GM23338 (cell line): ENCODE results near the gene TDG. TPM values are rescaled to one million over a fixed set of nuclear protein-coding genes. Genes with fewer than 3 reads are reported as not detected.
"Not testable (repeated sequence)": the region's sequence is repeated elsewhere in the genome, so short reads cannot be mapped to it uniquely, and the experiment has no call there.

Source experiments
- ATAC-seq: fragments of 200-7000 bp; cut with Tn5 transposase; 3 replicates; pipeline ENCODE4 v1.9.1; 2020
- DNase-seq: peaks from one replicate; pipeline ENCODE4 v3.0.0-alpha.2; 2015; ENCODE audit warnings: low spot score
- H2AFZ ChIP-seq: fragments of 200-600 bp; sonication (generic); 2 replicates; pipeline ENCODE4 v1.8.0; 2016; ENCODE audit warnings: antibody characterized with exemption, mild to moderate bottlenecking, moderate library complexity
- H3F3A ChIP-seq: fragments of 200-600 bp; sonication (generic); replicated peaks from 2 replicates; pipeline ENCODE4 v1.8.0; 2017; ENCODE audit warnings: antibody characterized with exemption, mixed run types, low read depth
- H3K27ac ChIP-seq: fragments of 200-600 bp; sonication (generic); 2 replicates; pipeline ENCODE4 v1.6.1; 2016; ENCODE audit warnings: low read depth
- H3K27me3 ChIP-seq: fragments of 200-600 bp; sonication (generic); 2 replicates; pipeline ENCODE4 v1.8.0; 2016; ENCODE audit warnings: mild to moderate bottlenecking, mixed run types, moderate library complexity; ENCODE audit not compliant: insufficient read depth
- H3K36me3 ChIP-seq: fragments of 200-600 bp; sonication (generic); 2 replicates; pipeline ENCODE4 v1.8.0; 2016; ENCODE audit warnings: mild to moderate bottlenecking; ENCODE audit not compliant: insufficient read depth
- H3K4me1 ChIP-seq: fragments of 200-600 bp; sonication (generic); 2 replicates; pipeline ENCODE4 v1.8.0; 2016; ENCODE audit warnings: mild to moderate bottlenecking, moderate library complexity; ENCODE audit not compliant: insufficient read depth
- H3K4me2 ChIP-seq: fragments of 200-600 bp; sonication (generic); 2 replicates; pipeline ENCODE4 v1.7.1; 2017; ENCODE audit warnings: mixed run types
- H3K4me3 ChIP-seq: fragments of 200-600 bp; sonication (generic); 2 replicates; pipeline ENCODE4 v1.6.1; 2016; ENCODE audit warnings: mixed run types
- H3K79me2 ChIP-seq: fragments of 200-600 bp; sonication (generic); replicated peaks from 2 replicates; pipeline ENCODE4 v1.8.0; 2017; ENCODE audit warnings: mild to moderate bottlenecking; ENCODE audit not compliant: insufficient read depth
- H3K9me2 ChIP-seq: fragments of 200-600 bp; sonication (generic); 2 replicates; pipeline ENCODE4 v1.8.0; 2017; ENCODE audit not compliant: insufficient read depth
- H4K20me1 ChIP-seq: fragments of 200-600 bp; sonication (generic); replicated peaks from 2 replicates; pipeline ENCODE4 v1.8.0; 2017; ENCODE audit warnings: mild to moderate bottlenecking; ENCODE audit not compliant: insufficient read depth
- H3K27ac Mint-ChIP-seq: 2 replicates; pipeline ENCODE4 v1.8.0; 2020; ENCODE audit warnings: inconsistent platforms, mild to moderate bottlenecking, moderate library complexity, mixed read lengths
- H3K27me3 Mint-ChIP-seq: 3 replicates; pipeline ENCODE4 v1.8.0; 2022; ENCODE audit warnings: low read depth, mild to moderate bottlenecking, moderate library complexity, mixed read lengths, inconsistent platforms; ENCODE audit not compliant: insufficient read depth, poor library complexity
- H3K36me3 Mint-ChIP-seq: 3 replicates; pipeline ENCODE4 v1.8.0; 2021; ENCODE audit warnings: low read depth, mild to moderate bottlenecking, inconsistent platforms, moderate library complexity, mixed read lengths
- H3K4me1 Mint-ChIP-seq: 3 replicates; pipeline ENCODE4 v1.8.0; 2020; ENCODE audit warnings: mild to moderate bottlenecking, inconsistent platforms, mixed read lengths
- H3K4me3 Mint-ChIP-seq: 3 replicates; pipeline ENCODE4 v1.8.0; 2021; ENCODE audit warnings: moderate library complexity, mild to moderate bottlenecking, inconsistent platforms, mixed read lengths
- H3K9me3 Mint-ChIP-seq: 3 replicates; pipeline ENCODE4 v1.8.0; 2020; ENCODE audit warnings: moderate library complexity, mild to moderate bottlenecking, inconsistent platforms, mixed read lengths
- CREB1 ChIP-seq: fragments of 250-450 bp; sonication (Bioruptor Pico); IDR thresholded peaks from 2 replicates; pipeline ENCODE4 v1.5.0; 2020; ENCODE audit warnings: low read depth, mild to moderate bottlenecking, moderate library complexity
- EZH2phosphoT487 ChIP-seq: fragments of 200-600 bp; sonication (generic); IDR thresholded peaks from one replicate; pipeline ENCODE4 v1.8.1; 2018; ENCODE audit warnings: antibody characterized with exemption; ENCODE audit not compliant: unreplicated experiment
- JUNB ChIP-seq: IDR thresholded peaks from one replicate; pipeline ENCODE4 v1.6.1; 2016; ENCODE audit warnings: antibody characterized with exemption; ENCODE audit not compliant: unreplicated experiment
- NANOG ChIP-seq: IDR thresholded peaks from 2 replicates; pipeline ENCODE4 v1.6.1; 2016; ENCODE audit warnings: antibody characterized with exemption, borderline replicate concordance
- POLR2AphosphoS5 ChIP-seq: IDR thresholded peaks from 2 replicates; pipeline ENCODE4 v1.6.1; 2016; ENCODE audit warnings: antibody characterized with exemption, low read depth
- STAT1 ChIP-seq: IDR thresholded peaks from one replicate; pipeline ENCODE4 v1.6.1; 2016; ENCODE audit warnings: antibody characterized with exemption; ENCODE audit not compliant: unreplicated experiment
- ZNF114 ChIP-seq: fragments of 250-450 bp; sonication (Bioruptor Pico); IDR thresholded peaks from 2 replicates; pipeline ENCODE4 v1.5.0; 2020; ENCODE audit warnings: mild to moderate bottlenecking, moderate library complexity
- ZNF331 ChIP-seq: fragments of 250-450 bp; sonication (Bioruptor Pico); IDR thresholded peaks from 2 replicates; pipeline ENCODE4 v1.5.0; 2020; ENCODE audit warnings: low read depth, mild to moderate bottlenecking, moderate library complexity
- polyA plus RNA-seq: library from polyadenylated mRNA; unstranded; fragments of >200 nt; fragmentation: Nextera tagmentation; extraction: Ambion mirVana; gene quantifications from 2 replicates; pipeline ENCODE4 v1.2.1, GENCODE V29; 2016
- total RNA-seq: library from RNA; depleted of rRNA; stranded (reverse); fragments of >200 nt; shearing (Covaris generic); gene quantifications from 2 replicates; pipeline ENCODE4 v1.2.3, GENCODE V29; 2014
- TF ChIP-seq, protein P1 (sequence below): IDR thresholded peaks from one replicate; pipeline ENCODE4 v1.6.1; 2018; ENCODE audit warnings: antibody characterized with exemption; ENCODE audit not compliant: unreplicated experiment
- TF ChIP-seq, protein P2 (sequence below), 2 experiments: fragments of 200-600 bp in 1 of 2; sonication (generic) in 1 of 2; conservative IDR thresholded peaks; 2 replicates each; pipeline versions ENCODE4 v1.5.1 to v1.6.1; 2016 to 2017; ENCODE audit warnings: antibody characterized with exemption in 2 of 2, low read depth in 2 of 2, mild to moderate bottlenecking in 2 of 2, moderate library complexity in 1 of 2
- TF ChIP-seq, protein P3 (sequence below): fragments of 250-450 bp; sonication (Bioruptor Pico); IDR thresholded peaks from 2 replicates; pipeline ENCODE4 v1.5.0; 2020; ENCODE audit warnings: mild to moderate bottlenecking, moderate library complexity

TDG gene
- total and polyA plus RNA-seq, 2 experiments from 2014 or later, result 57.0 to 66.2 TPM

DNA sequence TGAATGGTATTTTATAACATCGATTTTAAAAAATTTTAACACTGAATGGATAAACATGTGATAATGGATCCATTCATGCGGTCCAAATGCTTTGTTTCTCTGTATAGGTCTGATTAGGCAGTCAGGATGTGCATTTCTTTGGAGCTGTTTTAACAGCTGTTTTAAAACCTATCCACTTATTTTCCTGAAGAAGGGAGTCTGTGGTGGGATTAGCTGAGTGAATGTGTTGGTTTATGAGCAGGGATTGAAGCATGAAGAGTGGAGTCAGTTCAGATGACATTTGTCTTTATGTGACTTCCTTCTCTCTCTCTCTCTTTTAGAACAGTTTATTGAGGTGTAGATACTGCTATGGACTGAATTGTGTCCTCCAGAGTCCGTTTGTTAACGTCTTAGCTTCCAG is 46.7 kb downstream of the TDG start:
- no peaks in the 10 kb centered on the region for H3K36me3 ChIP-seq
- no peaks in the 10 kb centered on the region for H3F3A ChIP-seq
- H3K36me3 Mint-ChIP-seq, result peaks cover 3% of the 10 kb centered on the region; the same call in 1 of the 3 replicates
- DNase-seq (no peak), ATAC-seq (no peak)
- no peak overlapping the region for H2AFZ ChIP-seq
- no peaks in the 10 kb centered on the region for H3K4me1 ChIP-seq
- no peak overlapping the region for H3K4me3 ChIP-seq
- H3K79me2 ChIP-seq, result no peaks in the 10 kb centered on the region
- H3K27ac ChIP-seq, result no peak overlapping the region
- H4K20me1 ChIP-seq, result no peaks in the 10 kb centered on the region
- H3K9me3 Mint-ChIP-seq, result peaks cover 12% of the 10 kb centered on the region
- no peaks in the 10 kb centered on the region for H3K4me1 Mint-ChIP-seq
- H3K9me2 ChIP-seq, result no peaks in the 10 kb centered on the region
- TF ChIP-seq, protein P1, sequence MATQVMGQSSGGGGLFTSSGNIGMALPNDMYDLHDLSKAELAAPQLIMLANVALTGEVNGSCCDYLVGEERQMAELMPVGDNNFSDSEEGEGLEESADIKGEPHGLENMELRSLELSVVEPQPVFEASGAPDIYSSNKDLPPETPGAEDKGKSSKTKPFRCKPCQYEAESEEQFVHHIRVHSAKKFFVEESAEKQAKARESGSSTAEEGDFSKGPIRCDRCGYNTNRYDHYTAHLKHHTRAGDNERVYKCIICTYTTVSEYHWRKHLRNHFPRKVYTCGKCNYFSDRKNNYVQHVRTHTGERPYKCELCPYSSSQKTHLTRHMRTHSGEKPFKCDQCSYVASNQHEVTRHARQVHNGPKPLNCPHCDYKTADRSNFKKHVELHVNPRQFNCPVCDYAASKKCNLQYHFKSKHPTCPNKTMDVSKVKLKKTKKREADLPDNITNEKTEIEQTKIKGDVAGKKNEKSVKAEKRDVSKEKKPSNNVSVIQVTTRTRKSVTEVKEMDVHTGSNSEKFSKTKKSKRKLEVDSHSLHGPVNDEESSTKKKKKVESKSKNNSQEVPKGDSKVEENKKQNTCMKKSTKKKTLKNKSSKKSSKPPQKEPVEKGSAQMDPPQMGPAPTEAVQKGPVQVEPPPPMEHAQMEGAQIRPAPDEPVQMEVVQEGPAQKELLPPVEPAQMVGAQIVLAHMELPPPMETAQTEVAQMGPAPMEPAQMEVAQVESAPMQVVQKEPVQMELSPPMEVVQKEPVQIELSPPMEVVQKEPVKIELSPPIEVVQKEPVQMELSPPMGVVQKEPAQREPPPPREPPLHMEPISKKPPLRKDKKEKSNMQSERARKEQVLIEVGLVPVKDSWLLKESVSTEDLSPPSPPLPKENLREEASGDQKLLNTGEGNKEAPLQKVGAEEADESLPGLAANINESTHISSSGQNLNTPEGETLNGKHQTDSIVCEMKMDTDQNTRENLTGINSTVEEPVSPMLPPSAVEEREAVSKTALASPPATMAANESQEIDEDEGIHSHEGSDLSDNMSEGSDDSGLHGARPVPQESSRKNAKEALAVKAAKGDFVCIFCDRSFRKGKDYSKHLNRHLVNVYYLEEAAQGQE, result no peak
- TF ChIP-seq ZNF114 (CRISPR knock-in tag), result no peak
- TF ChIP-seq, protein P2, sequence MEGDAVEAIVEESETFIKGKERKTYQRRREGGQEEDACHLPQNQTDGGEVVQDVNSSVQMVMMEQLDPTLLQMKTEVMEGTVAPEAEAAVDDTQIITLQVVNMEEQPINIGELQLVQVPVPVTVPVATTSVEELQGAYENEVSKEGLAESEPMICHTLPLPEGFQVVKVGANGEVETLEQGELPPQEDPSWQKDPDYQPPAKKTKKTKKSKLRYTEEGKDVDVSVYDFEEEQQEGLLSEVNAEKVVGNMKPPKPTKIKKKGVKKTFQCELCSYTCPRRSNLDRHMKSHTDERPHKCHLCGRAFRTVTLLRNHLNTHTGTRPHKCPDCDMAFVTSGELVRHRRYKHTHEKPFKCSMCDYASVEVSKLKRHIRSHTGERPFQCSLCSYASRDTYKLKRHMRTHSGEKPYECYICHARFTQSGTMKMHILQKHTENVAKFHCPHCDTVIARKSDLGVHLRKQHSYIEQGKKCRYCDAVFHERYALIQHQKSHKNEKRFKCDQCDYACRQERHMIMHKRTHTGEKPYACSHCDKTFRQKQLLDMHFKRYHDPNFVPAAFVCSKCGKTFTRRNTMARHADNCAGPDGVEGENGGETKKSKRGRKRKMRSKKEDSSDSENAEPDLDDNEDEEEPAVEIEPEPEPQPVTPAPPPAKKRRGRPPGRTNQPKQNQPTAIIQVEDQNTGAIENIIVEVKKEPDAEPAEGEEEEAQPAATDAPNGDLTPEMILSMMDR (conservative IDR thresholded peaks at IDR 0.05; ENCODE audit: low read depth in 2 of 2), result no peak
- no peak for TF ChIP-seq EZH2phosphoT487
- TF ChIP-seq POLR2AphosphoS5, result no peak
- no peak for TF ChIP-seq NANOG
- TF ChIP-seq CREB1 (CRISPR knock-in tag), result no peak
- TF ChIP-seq JUNB, result no peak
- TF ChIP-seq, protein P3, sequence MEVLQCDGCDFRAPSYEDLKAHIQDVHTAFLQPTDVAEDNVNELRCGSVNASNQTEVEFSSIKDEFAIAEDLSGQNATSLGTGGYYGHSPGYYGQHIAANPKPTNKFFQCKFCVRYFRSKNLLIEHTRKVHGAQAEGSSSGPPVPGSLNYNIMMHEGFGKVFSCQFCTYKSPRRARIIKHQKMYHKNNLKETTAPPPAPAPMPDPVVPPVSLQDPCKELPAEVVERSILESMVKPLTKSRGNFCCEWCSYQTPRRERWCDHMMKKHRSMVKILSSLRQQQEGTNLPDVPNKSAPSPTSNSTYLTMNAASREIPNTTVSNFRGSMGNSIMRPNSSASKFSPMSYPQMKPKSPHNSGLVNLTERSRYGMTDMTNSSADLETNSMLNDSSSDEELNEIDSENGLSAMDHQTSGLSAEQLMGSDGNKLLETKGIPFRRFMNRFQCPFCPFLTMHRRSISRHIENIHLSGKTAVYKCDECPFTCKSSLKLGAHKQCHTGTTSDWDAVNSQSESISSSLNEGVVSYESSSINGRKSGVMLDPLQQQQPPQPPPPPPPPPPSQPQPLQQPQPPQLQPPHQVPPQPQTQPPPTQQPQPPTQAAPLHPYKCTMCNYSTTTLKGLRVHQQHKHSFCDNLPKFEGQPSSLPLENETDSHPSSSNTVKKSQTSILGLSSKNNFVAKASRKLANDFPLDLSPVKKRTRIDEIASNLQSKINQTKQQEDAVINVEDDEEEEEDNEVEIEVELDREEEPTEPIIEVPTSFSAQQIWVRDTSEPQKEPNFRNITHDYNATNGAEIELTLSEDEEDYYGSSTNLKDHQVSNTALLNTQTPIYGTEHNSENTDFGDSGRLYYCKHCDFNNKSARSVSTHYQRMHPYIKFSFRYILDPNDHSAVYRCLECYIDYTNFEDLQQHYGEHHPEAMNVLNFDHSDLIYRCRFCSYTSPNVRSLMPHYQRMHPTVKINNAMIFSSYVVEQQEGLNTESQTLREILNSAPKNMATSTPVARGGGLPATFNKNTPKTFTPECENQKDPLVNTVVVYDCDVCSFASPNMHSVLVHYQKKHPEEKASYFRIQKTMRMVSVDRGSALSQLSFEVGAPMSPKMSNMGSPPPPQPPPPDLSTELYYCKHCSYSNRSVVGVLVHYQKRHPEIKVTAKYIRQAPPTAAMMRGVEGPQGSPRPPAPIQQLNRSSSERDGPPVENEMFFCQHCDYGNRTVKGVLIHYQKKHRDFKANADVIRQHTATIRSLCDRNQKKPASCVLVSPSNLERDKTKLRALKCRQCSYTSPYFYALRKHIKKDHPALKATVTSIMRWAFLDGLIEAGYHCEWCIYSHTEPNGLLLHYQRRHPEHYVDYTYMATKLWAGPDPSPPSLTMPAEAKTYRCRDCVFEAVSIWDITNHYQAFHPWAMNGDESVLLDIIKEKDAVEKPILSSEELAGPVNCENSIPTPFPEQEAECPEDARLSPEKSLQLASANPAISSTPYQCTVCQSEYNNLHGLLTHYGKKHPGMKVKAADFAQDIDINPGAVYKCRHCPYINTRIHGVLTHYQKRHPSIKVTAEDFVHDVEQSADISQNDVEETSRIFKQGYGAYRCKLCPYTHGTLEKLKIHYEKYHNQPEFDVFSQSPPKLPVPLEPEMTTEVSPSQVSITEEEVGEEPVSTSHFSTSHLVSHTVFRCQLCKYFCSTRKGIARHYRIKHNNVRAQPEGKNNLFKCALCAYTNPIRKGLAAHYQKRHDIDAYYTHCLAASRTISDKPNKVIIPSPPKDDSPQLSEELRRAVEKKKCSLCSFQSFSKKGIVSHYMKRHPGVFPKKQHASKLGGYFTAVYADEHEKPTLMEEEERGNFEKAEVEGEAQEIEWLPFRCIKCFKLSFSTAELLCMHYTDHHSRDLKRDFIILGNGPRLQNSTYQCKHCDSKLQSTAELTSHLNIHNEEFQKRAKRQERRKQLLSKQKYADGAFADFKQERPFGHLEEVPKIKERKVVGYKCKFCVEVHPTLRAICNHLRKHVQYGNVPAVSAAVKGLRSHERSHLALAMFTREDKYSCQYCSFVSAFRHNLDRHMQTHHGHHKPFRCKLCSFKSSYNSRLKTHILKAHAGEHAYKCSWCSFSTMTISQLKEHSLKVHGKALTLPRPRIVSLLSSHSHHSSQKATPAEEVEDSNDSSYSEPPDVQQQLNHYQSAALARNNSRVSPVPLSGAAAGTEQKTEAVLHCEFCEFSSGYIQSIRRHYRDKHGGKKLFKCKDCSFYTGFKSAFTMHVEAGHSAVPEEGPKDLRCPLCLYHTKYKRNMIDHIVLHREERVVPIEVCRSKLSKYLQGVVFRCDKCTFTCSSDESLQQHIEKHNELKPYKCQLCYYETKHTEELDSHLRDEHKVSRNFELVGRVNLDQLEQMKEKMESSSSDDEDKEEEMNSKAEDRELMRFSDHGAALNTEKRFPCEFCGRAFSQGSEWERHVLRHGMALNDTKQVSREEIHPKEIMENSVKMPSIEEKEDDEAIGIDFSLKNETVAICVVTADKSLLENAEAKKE (CRISPR knock-in tag), result no peak
- TF ChIP-seq STAT1, result no peak
- TF ChIP-seq ZNF331 (CRISPR knock-in tag), result no peak
- H3K27me3 Mint-ChIP-seq, result peaks cover 2% of the 10 kb centered on the region
- no peaks in the 10 kb centered on the region for H3K27me3 ChIP-seq
- H3K4me2 ChIP-seq, result no peak overlapping the region
- no peak overlapping the region for H3K4me3 Mint-ChIP-seq
- no peak overlapping the region for H3K27ac Mint-ChIP-seq

DNA sequence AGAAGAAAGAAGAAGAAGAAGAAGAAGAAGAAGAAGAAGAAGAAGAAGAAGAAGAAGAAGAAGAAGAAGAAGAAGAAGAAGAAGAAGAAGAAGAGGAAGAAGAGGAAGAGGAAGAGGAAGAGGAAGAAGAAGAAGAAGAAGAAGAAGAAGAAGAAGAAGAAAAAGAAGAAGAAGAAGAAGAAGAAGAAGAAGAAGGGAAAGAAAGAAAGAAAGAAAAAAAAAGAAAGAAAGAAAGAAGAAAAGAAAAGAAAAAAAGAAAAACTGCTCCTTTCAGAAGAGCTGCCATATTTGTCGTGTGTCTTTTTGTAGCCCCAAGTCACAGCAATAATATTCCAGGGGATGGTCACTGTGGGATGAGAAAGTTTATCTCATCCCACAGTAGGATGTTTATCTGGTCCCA is 56.2 kb downstream of the TDG start:
- not testable (repeated sequence) for ATAC-seq, H3K4me3 ChIP-seq, H3F3A ChIP-seq, H4K20me1 ChIP-seq, H3K27ac Mint-ChIP-seq, H3K36me3 ChIP-seq, H3K4me3 Mint-ChIP-seq, H3K27me3 Mint-ChIP-seq, H3K4me1 ChIP-seq, H3K27ac ChIP-seq, H3K9me2 ChIP-seq, DNase-seq, H3K27me3 ChIP-seq, H3K4me2 ChIP-seq, H3K79me2 ChIP-seq, H2AFZ ChIP-seq, H3K4me1 Mint-ChIP-seq, H3K36me3 Mint-ChIP-seq
- H3K9me3 Mint-ChIP-seq, result peaks cover 18% of the 10 kb centered on the region
